Stimulated activated CD8-positive, alpha-beta memory T cell treated with anti-CD3 and anti-CD28 coated beads, Interleukin-15, amount 100 ng/mL, for 48 hours (primary cell): ENCODE measurements around the gene OGFOD3.
"Not testable (repeated sequence)": the region's sequence is repeated elsewhere in the genome, so short reads cannot be mapped to it uniquely, and the experiment has no call there.

Experiments
- DNase-seq, 2 donors: peaks; one replicate each; pipeline ENCODE4 v3.0.0-alpha.2; 2020; ENCODE audit warnings: low read depth in 2 of 2

Gene OGFOD3

GRCh38 chr17:82355770-82356427 is 62.5 kb downstream of the OGFOD3 start:
- no peak for DNase-seq

- DNase-seq = no peak
Measured at GRCh38 chr17:82354804-82355308, 63.5 kb downstream of the OGFOD3 start.

- no peak for DNase-seq
Measured at GRCh38 chr17:82353484-82353883, 64.9 kb downstream of the OGFOD3 start.

- peak; percentile 59 to 66 for DNase-seq
Measured at GRCh38 chr17:82351713-82352488, 66.5 kb downstream of the OGFOD3 start.

GRCh38 chr17:82351254-82351712 is 67.1 kb downstream of the OGFOD3 start:
- DNase-seq = no peak

GRCh38 chr17:82350182-82351030 is 68.0 kb downstream of the OGFOD3 start:
- no peak for DNase-seq

GRCh38 chr17:82349287-82349701 is 69.1 kb downstream of the OGFOD3 start:
- no peak for DNase-seq

GRCh38 chr17:82348866-82349265 is 69.5 kb downstream of the OGFOD3 start:
- no peak for DNase-seq

GRCh38 chr17:82348434-82348833 is 70.0 kb downstream of the OGFOD3 start:
- no peak for DNase-seq

GRCh38 chr17:82347994-82348393 is 70.4 kb downstream of the OGFOD3 start:
- not testable (repeated sequence) for DNase-seq

- DNase-seq = no peak
Measured at GRCh38 chr17:82346342-82347300, 71.8 kb downstream of the OGFOD3 start.

GRCh38 chr17:82345151-82345976 is 73.0 kb downstream of the OGFOD3 start:
- DNase-seq = no peak

GRCh38 chr17:82344175-82344907 is 74.0 kb downstream of the OGFOD3 start:
- DNase-seq = no peak

- no peak for DNase-seq
Measured at GRCh38 chr17:82343560-82343959, 74.8 kb downstream of the OGFOD3 start.

- DNase-seq = no peak
Measured at GRCh38 chr17:82342361-82343079, 75.9 kb downstream of the OGFOD3 start.

GRCh38 chr17:82339634-82340580 is 78.5 kb downstream of the OGFOD3 start:
- DNase-seq = no peak
